KMS-11 (cell line): ENCODE data around the gene MRNIP.

ENCODE experiments used
- H2AFZ ChIP-seq: fragments of 200-600 bp; sonication (generic); 2 replicates; pipeline ENCODE4 v1.6.1; 2016; ENCODE audit warnings: antibody characterized with exemption, mixed run types, low read depth
- H3K27ac ChIP-seq: fragments of 200-600 bp; sonication (generic); 2 replicates; pipeline ENCODE4 v1.6.1; 2016; ENCODE audit warnings: mild to moderate bottlenecking, mixed run types
- H3K27me3 ChIP-seq: fragments of 200-600 bp; sonication (generic); 2 replicates; pipeline ENCODE4 v1.6.1; 2017; ENCODE audit warnings: mild to moderate bottlenecking, low read depth, mixed run types, moderate library complexity; ENCODE audit not compliant: insufficient read depth
- H3K36me3 ChIP-seq: fragments of 200-600 bp; sonication (generic); 2 replicates; pipeline ENCODE4 v1.6.1; 2017; ENCODE audit warnings: mild to moderate bottlenecking, mixed run types; ENCODE audit not compliant: insufficient read depth
- H3K4me1 ChIP-seq: fragments of 200-600 bp; sonication (generic); 2 replicates; pipeline ENCODE4 v1.6.1; 2016; ENCODE audit warnings: mild to moderate bottlenecking, low read depth, mixed run types; ENCODE audit not compliant: poor library complexity, severe bottlenecking
- H3K4me2 ChIP-seq: fragments of 200-600 bp; sonication (generic); 2 replicates; pipeline ENCODE4 v1.7.0; 2016; ENCODE audit warnings: mild to moderate bottlenecking, mixed run types
- H3K4me3 ChIP-seq: fragments of 200-600 bp; sonication (generic); IDR thresholded peaks from 2 replicates; pipeline ENCODE4 v1.6.1; 2017; ENCODE audit warnings: low read depth, low read length, mixed read lengths; ENCODE audit not compliant: insufficient read depth
- H3K79me2 ChIP-seq: fragments of 200-600 bp; sonication (generic); 2 replicates; pipeline ENCODE4 v1.6.1; 2016; ENCODE audit warnings: low read depth, mixed run types; ENCODE audit not compliant: insufficient read depth
- H3K9ac ChIP-seq: fragments of 200-600 bp; sonication (generic); 2 replicates; pipeline ENCODE4 v1.6.1; 2016; ENCODE audit warnings: mild to moderate bottlenecking, mixed run types
- H4K20me1 ChIP-seq: fragments of 200-600 bp; sonication (generic); 2 replicates; pipeline ENCODE4 v1.6.1; 2016; ENCODE audit warnings: mild to moderate bottlenecking, mixed run types; ENCODE audit not compliant: insufficient read depth
- CTCF ChIP-seq: fragments of 200-600 bp; sonication (generic); conservative IDR thresholded peaks from 2 replicates; pipeline ENCODE4 v1.6.1; 2017; ENCODE audit warnings: low read depth, mild to moderate bottlenecking, antibody characterized with exemption, low read length, moderate library complexity, mixed read lengths

MRNIP gene

GRCh38 chr5:179865491-179866240 lies 7.0 kb upstream of the MRNIP start:
- H3K36me3 ChIP-seq = no peaks in the 10 kb centered on the region
- no peak for TF ChIP-seq CTCF
- no peak overlapping the region for H3K9ac ChIP-seq
- no peak overlapping the region for H2AFZ ChIP-seq
- H3K4me1 ChIP-seq = no peaks in the 10 kb centered on the region
- H3K79me2 ChIP-seq = no peaks in the 10 kb centered on the region
- no peak overlapping the region for H3K4me3 ChIP-seq
- H4K20me1 ChIP-seq = no peaks in the 10 kb centered on the region
- H3K27ac ChIP-seq = no peak overlapping the region
- H3K27me3 ChIP-seq = no peaks in the 10 kb centered on the region
- no peak overlapping the region for H3K4me2 ChIP-seq

DNA sequence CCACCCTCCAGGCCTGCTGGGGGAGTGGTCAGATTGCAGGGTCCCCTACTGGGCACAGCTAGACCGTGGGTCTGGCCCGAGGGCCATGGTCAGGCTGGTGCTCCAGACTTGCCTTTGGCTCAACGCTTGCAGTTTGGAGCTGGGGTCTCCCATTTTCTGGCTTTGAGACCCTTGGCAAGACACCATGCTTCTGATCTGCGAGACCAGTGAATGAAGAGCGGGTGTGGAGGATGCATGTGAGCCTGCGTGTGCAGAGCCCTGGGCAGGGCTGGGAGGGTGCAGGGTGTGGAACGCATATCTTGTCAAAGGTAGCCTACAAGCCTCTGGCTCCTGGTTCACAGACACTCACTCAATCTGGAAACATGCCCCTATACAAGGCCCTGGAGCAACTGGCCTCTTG lies 6.1 kb upstream of the MRNIP start:
- H3K9ac ChIP-seq = no peak overlapping the region
- H3K27ac ChIP-seq = no peak overlapping the region
- H3K4me3 ChIP-seq = no peak overlapping the region
- no peaks in the 10 kb centered on the region for H3K27me3 ChIP-seq
- TF ChIP-seq CTCF = no peak
- no peaks in the 10 kb centered on the region for H4K20me1 ChIP-seq
- H3K4me2 ChIP-seq = no peak overlapping the region
- no peaks in the 10 kb centered on the region for H3K36me3 ChIP-seq
- H3K4me1 ChIP-seq = no peaks in the 10 kb centered on the region
- H2AFZ ChIP-seq = no peak overlapping the region
- no peaks in the 10 kb centered on the region for H3K79me2 ChIP-seq

DNA sequence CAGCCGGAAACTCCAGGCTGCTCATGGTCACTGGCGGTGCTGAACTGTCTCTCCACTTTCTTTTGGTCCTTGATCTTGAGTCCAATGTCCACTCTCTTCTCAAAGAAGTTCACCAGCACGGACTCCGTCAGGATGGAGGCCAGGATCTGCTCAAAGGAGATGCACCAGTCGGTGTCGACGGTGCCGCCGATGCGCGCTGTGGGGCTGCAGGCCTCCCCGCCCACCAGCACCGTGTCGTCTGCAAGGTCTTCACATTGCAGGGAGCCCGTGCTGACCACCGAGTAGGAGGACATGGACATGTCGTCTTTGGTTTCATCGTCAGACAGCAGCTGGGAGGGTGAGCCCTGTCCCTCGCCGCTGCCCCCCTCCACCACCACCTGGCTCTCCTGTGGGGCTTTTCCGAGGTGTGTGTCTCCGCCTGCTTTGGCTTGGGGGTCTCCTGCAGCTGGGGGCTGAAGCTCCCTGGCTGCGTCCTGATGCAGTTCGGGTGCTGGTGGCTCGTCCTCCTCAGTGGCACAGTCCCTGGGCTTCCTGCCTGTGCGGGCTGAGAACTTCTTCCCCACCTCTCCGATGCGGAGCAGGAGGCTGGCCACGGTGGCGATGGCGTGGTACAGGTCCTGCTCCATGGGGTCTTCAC lies 5.0 kb upstream of the MRNIP start:
- Histone ChIP-seq H3K27ac (no peak overlapping the region), H3K4me3 (no peak overlapping the region), H3K4me1 (no peaks in the 10 kb centered on the region), H3K27me3 (no peaks in the 10 kb centered on the region), H4K20me1 (no peaks in the 10 kb centered on the region), H3K36me3 (no peaks in the 10 kb centered on the region), H3K9ac (no peak overlapping the region), H3K4me2 (no peak overlapping the region), H2AFZ (no peak overlapping the region), H3K79me2 (no peaks in the 10 kb centered on the region)
- no peak for TF ChIP-seq CTCF

- H3K79me2 ChIP-seq = no peaks in the 10 kb centered on the region
- H2AFZ ChIP-seq = no peak overlapping the region
- H3K27me3 ChIP-seq = no peaks in the 10 kb centered on the region
- no peak overlapping the region for H3K27ac ChIP-seq
- no peak overlapping the region for H3K4me3 ChIP-seq
- H3K4me2 ChIP-seq = no peak overlapping the region
- no peak for TF ChIP-seq CTCF
- H3K4me1 ChIP-seq = no peaks in the 10 kb centered on the region
- no peaks in the 10 kb centered on the region for H4K20me1 ChIP-seq
- H3K36me3 ChIP-seq = no peaks in the 10 kb centered on the region
- H3K9ac ChIP-seq = no peak overlapping the region
Measured at GRCh38 chr5:179862891-179863290, 4.3 kb upstream of the MRNIP start.
